ENCODE measurements around the gene NUTM2E.
"Not testable (repeated sequence)": the region's sequence is repeated elsewhere in the genome, so short reads cannot be mapped to it uniquely, and the experiment has no call there.

Gene NUTM2E

DNA sequence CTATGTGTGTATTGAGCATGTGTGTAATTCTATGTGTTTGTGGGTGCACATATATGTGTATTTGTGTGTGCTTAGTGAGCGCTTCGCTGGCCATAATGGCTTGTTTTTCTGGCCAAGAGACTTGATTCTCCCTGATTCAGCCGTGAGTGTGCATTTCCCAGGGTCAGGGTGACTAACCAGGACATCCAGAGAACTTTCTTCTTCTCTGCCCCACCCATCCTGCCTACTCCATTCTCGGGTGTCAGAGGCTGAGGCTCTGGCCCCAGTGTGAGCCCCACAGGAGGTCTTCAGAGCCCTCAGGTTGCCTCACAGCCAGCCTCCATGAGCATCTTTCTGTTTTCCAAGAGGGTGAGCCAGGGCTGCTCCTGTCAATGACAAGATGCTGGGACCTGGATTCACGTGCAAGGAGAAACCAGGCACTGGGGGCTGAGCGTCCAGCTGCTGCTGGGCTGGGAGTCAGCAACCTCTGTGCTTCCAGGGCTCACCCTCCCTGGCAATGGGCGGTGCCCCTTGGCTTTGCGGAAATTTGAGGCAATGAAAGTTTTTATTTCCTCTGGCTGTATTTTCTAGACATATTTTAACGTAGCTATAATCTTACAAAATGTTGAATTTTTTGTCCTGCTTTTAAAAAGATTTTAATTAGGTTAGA, 40.5 kb downstream of the NUTM2E start:
- DNase-seq, result not testable (repeated sequence)

DNA sequence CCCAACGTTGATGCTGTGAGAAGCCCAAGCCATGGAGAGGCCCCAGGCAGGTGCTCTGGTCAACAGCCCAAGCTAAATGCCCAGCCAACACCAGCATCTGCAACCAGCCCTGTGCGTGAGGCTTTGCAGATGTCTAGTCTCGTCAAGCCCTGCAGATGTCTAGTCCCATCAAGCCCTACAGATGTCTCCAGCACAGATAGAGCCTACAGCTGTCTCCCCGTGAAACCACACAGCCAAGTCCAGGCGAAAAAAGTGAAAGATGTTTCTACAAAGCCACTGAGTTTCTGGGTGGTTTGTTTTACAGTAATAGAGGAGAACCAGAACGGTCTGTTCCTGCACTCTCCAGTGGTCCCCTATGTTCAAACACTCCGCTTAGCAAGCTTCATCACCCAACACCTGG, 41.5 kb downstream of the NUTM2E start:
- DNase-seq, result not testable (repeated sequence)

DNA sequence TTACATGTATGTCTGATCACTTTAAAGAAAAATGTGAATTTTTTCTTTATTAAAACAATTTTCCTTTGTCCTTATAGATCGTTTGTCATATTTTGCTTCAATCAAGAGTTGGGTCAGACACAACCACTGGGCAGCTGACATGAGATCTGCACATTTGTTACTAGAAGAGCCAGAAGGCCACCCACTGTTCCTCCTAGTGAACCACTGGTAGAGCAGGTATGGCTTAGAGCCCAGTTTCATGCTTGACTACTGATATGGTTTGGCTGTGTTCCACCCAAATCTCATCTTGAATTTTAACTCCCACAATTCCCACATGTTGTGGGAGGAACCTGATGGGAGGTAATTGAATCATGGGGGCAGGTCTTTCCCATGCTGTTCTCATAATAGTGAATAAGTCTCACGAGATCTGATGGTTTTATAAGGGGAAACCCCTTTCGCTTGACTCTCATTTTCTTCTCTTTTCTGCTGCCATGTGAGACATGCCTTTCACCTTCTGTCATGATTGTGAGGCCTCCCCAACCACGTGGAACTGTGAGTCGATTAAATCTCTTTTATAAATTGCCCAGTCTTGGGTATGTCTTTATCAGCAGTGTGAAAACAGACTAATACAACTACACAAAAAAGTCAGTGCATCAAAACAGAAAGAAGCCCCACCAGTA, 43.0 kb downstream of the NUTM2E start:
- DNase-seq, result not testable (repeated sequence)

DNA sequence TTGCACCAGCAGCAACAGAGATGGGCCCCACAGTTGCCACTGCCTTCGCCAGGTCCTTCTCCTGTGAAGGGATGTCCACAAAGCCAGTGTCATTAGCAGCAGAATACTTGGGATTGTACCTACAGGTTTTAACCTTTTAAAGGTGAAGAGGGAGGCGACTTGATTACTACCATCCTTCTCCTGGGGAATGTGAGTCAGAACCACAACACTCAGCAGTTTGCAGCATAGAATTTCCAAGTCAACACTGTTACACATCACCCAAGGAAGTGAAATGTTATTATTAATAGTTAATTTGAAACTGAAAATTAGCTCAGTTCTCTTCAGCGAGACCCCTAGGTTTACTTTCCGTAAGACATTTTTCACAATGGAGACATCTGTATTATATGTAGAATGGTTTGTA, 45.2 kb downstream of the NUTM2E start:
- DNase-seq, result not testable (repeated sequence)

Data from NCI-H1436 treated with DMSO at 0.1 percent for 48 hours (cell line).